HG03175 (cell line): ENCODE results near the gene SUB1.

Source experiments
- ATAC-seq: cut with Tn5 transposase; IDR thresholded peaks from one replicate; pipeline ENCODE4 v1.9.1; 2021; ENCODE audit warnings: mild to moderate bottlenecking, moderate library complexity; ENCODE audit not compliant: unreplicated experiment

The SUB1 gene

GRCh38 chr5:32563614-32564013 lies 21.7 kb upstream of the SUB1 start:
- no peak for ATAC-seq

DNA sequence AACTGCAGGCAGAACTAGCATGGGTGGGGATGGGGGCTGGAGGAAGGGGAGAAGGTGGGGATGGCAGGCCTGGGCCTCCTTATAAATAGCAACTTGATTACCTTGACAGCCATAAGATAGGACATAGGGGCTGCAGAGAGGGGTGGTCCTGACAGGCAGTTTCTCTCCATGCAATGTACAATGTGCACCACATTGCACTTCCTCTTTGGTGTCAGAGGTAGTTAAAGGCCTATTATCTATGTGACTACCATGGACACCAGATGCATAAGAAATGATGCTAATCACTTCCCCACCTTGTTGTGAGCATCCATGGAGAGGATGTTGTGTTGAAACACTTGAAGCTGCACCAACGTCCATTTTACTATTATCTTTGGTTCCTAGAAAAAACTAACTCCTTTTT lies 20.2 kb upstream of the SUB1 start:
- ATAC-seq: no peak

DNA sequence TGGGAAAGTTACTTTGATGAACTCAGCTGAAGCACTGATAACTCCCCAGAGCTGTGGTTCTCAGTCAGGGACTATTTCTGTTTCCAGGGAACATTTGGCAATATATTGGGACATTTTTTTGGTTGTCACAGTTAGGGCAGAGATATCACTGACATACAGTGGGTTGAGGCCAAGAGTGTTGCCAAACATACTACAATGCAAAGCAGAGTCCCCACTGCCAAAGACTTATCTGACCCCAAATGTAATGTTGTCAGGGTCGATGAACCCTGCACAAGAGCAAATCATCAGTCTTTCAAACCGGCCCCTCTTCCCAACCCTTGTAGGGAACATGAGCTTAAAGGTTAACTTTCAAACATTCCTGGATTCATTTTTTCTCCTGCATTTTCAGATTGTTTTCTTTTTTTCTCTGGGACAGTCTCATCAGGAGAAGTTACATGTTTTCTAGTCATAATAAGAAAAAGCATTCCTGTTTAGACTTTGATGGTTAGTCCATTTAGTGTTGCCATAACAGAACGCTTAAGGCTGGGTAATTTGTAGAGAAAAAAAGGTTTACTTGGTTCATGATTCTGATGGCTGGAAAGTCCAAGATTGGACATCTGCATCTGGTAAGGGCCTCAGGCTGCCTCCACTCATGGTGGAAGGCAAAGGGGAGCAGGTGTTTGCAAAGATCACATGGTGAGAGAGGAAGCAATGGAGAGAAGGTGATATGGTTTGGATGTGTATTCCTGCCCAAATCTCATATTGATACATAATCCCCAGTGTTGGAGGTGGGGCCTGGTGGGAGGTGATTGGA lies 18.8 kb upstream of the SUB1 start:
- no peak for ATAC-seq

GRCh38 chr5:32571128-32571527 lies 14.2 kb upstream of the SUB1 start:
- ATAC-seq: no peak

DNA sequence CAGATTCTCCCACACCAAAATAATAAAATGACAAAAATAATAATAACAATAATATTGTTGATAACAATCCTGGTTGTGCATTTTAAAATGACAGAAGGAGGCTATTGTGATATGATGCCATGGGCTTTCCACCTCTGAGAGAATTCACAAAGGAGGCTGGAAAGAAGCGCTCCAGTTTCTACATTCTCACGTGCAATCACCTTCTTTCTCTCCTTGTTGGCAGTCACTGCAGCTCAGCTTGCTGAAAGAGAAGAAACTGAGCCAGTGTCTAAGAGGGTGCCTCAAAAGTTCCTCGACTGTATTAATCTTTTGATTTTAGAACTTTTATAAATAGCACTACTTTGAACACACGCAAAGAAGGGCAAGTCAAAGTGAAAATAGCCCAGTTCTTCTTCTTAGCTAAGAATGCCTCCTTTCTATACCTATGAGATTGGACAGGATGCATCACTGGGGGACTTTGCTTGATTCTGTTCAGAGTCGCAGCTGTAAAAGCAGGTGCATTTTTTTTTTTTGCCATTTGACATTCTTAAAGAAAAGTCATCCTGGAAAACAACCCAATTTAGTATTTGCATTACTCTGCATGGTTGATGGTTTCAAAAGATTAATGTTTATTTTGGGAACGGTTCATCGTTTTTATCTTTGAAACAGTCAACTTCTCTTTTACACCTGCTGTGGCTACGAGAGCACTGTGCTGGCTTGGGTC lies 12.4 kb upstream of the SUB1 start:
- ATAC-seq: peak; percentile 94

GRCh38 chr5:32573481-32573854 lies 11.9 kb upstream of the SUB1 start:
- ATAC-seq: peak; percentile 11

DNA sequence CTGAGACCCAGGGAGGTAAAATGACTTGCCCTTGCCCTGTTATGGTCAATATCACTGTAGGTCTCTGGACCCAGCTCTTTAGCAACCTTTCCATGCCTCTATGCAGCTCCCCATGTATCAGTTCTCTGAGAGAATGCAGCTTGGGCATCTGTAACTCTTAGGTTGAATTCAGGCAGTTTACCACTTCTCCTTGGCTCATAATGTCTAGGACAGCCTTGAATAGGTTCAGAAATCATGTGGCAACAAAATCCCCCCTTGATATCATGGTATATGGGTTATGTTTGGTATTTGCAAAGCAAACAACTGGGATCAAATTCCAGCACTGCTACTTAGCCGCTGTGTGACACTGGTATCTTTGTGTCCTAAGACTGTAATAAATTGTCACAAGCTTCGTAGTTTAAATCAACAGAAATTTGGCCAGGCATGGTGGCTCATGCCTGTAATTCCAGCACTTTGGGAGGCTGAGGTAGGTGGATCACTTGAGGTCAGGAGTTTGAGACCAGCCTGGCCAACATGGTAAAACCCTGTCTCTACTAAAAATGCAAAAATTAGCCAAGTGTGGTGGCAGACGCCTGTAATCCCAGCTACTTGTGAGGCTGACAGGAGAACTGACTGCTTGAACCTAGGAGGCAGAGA lies 10.7 kb upstream of the SUB1 start:
- ATAC-seq: no peak

DNA sequence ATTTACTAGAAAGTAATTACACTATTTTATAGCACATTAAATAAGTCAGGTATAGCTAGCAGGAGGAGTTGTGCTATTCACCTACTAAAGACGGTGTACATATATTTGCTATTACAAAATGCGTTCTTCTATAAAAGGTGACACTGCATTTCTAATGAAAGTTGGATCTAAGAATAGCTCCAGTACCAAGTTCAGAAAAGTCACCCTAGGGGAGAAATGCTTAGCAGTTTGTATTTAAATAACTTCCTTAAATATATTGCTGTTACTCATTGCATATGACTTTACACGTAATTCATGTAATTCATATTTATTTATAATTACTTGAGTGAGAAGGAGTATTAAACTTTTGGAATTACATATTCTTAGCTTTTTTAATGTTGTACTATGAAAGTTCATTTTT lies 7.0 kb upstream of the SUB1 start:
- no peak for ATAC-seq

- ATAC-seq: no peak
Measured at GRCh38 chr5:32578764-32579163, 6.6 kb upstream of the SUB1 start.

DNA sequence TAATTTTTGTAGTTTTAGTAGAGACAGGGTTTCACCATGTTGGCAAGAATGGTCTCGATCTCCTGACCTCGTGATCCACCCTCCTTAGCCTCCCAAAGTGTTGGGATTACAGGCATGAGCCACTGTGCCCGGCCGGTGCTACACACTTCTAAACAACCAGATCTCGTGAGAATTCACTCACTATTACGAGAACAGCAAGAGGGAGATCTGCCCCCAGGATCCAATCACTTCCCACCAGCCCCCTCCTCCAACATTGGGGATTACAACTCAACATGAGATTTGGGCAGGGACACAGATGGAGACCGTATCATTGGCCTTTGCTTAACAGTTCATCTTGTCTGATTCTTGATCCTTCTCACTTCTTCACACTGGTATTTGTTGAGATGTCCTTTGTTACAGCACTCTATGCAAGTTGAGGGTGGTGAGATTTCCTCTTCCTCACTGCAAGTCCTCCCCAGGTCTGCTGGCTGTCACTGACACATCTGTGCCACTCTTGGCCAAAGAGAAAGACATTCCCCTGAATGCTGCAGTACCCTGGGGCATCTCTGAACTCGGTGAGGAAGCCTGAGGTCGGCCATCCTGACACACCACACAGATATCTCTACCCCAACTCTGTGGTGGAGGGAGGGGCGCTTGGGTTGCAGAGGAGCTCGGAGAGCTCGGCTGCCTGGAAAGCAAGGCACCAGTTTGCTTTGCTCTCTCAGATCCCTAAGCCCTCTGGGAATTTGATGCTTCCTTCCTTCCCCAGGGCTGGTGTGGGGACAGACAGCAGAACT lies 4.2 kb upstream of the SUB1 start:
- ATAC-seq: no peak

GRCh38 chr5:32583582-32584232 lies 1.6 kb upstream of the SUB1 start:
- ATAC-seq: peak; percentile 70

GRCh38 chr5:32584646-32585045 lies 711 bp upstream of the SUB1 start:
- ATAC-seq: no peak

- no peak for ATAC-seq
Measured at GRCh38 chr5:32585122-32585445, 273 bp upstream of the SUB1 start.

- ATAC-seq: no peak
Measured at GRCh38 chr5:32586276-32586599, 881 bp downstream of the SUB1 start.

- ATAC-seq: no peak
Measured at GRCh38 chr5:32587067-32587551, 1.8 kb downstream of the SUB1 start.

DNA sequence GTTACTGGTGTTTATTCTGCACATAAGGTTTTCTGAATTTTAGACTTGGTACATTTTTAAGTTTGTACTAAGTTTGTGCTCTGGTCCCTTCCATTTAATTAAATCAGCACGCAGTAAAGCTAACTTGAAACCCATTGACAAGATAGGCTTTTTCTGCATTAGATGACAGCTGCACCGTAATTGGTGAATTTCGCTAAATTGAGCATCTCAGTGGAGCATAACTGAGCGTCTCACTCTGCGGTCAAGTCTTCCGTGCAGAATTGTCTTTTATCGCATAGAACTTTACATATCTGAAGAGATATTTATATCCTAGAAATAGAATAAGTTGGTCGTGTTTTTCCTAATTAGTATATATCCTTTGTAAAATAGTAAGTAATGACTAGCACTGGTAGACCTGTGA lies 4.1 kb downstream of the SUB1 start:
- ATAC-seq: no peak

DNA sequence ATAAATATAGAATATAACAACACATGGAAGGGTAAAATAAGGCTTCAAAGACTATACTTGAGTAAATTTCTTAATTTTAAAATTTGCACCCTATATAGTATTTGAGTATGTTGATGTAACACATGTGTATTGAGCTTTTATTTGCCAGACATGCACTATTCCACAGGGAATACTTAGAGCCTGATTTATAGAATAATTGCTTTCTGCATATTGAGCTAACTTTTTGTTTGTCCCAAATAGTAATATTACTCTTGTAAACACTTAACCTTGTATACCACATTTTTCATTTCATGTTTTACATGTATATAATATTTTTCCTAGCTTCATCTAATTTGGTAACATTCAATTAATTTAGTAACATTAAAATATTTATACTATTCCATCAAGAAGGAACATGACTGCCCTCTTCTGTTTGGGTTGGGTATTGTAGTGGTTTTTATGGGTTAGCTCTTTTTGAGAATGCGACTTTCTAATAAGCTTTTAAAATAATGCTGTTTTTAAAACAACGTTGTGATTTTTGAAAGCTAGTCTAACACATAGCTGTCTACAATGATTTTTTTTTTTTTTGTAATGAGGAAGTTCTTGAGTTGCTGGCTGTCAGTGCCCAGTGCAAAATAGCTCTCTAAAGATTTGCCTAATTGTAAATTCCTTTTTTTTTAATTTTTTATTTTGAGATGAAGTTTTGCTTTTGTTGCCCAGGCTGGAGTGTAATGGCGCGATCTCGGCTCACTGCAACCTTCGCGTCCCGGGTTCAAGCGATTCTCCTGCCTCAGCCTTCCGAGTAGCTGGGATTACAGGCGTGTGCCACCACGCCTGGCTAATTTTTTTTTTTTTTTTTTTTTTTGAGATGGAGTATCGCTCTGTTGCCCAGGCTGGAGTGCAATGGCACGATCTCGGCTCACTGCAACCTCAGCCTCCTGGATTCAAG lies 4.8 kb downstream of the SUB1 start:
- no peak for ATAC-seq

- ATAC-seq: no peak
Measured at GRCh38 chr5:32595118-32595517, 9.8 kb downstream of the SUB1 start.

- ATAC-seq: no peak
Measured at GRCh38 chr5:32597041-32597629, 11.8 kb downstream of the SUB1 start.
